HL-60 (cell line): ENCODE measurements around the gene NR3C2.

Experiments used
- DNase-seq, 2 experiments: peaks; one replicate each; pipeline ENCODE4 v3.0.0-alpha.2; 2010 to 2020; ENCODE audit warnings: low read depth in 1 of 2, low spot score in 1 of 2
- H3K27ac ChIP-seq: fragments of 250-450 bp; sonication (Bioruptor Pico); replicated peaks from 2 replicates; pipeline ENCODE4 v1.5.1; 2020; ENCODE audit warnings: mild to moderate bottlenecking, moderate library complexity
- H3K27me3 ChIP-seq: fragments of 250-450 bp; sonication (Bioruptor Pico); 2 replicates; pipeline ENCODE4 v1.5.1; 2021; ENCODE audit warnings: mild to moderate bottlenecking, moderate library complexity; ENCODE audit not compliant: insufficient read depth, poor library complexity, severe bottlenecking
- H3K4me3 ChIP-seq: replicated peaks from 2 replicates; pipeline ENCODE4 v1.5.1; 2011; ENCODE audit warnings: mild to moderate bottlenecking, control low read depth, low read length; ENCODE audit not compliant: insufficient read depth
- CTCF ChIP-seq: IDR thresholded peaks from one replicate; pipeline ENCODE4 v1.5.1; 2011; ENCODE audit warnings: low read length, control low read depth, inconsistent platforms; ENCODE audit not compliant: insufficient read depth
- GABPA ChIP-seq: IDR thresholded peaks from 2 replicates; pipeline ENCODE4 v1.6.1; 2012; ENCODE audit warnings: low read depth
- POLR2AphosphoS5 ChIP-seq: IDR thresholded peaks from 2 replicates; pipeline ENCODE4 v1.6.1; 2012; ENCODE audit warnings: low read depth
- REST ChIP-seq: IDR thresholded peaks from 2 replicates; pipeline ENCODE4 v1.6.1; 2012; ENCODE audit warnings: low read depth; ENCODE audit not compliant: insufficient replicate concordance
- SPI1 ChIP-seq: IDR thresholded peaks from 2 replicates; pipeline ENCODE4 v1.6.1; 2012; ENCODE audit warnings: low read depth, mild to moderate bottlenecking, borderline replicate concordance

The NR3C2 gene

GRCh38 chr4:148286012-148286411 is 156.2 kb downstream of the NR3C2 start:
- TF ChIP-seq GABPA (no peak), CTCF (no peak), REST (no peak), POLR2AphosphoS5 (no peak), SPI1 (no peak)
- Histone ChIP-seq H3K27ac (no peak overlapping the region), H3K27me3 (no peaks in the 10 kb centered on the region), H3K4me3 (no peak overlapping the region)
- DNase-seq = no peak

DNA sequence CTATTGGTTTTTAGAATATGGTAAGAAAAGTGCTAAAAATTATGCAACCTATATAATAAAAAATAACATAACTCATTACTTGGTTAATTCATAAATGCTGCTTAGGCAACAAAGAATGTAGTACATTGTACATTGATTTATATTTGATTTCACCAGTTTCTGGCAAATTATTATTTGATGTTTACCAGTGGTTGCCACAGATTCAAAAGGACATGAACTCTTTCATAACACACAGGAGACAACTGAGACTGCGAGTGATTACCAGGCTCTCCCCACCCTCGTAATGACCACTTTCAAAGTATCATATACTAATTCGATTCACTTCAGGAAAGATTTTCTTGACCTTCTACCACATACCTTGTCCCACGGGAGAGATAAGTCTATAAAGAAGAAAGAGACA is 158.5 kb downstream of the NR3C2 start:
- TF ChIP-seq POLR2AphosphoS5 (no peak), SPI1 (no peak), GABPA (no peak), CTCF (no peak), REST (no peak)
- no peak for DNase-seq
- Histone ChIP-seq H3K27ac (no peak overlapping the region), H3K4me3 (no peak overlapping the region), H3K27me3 (no peaks in the 10 kb centered on the region)

DNA sequence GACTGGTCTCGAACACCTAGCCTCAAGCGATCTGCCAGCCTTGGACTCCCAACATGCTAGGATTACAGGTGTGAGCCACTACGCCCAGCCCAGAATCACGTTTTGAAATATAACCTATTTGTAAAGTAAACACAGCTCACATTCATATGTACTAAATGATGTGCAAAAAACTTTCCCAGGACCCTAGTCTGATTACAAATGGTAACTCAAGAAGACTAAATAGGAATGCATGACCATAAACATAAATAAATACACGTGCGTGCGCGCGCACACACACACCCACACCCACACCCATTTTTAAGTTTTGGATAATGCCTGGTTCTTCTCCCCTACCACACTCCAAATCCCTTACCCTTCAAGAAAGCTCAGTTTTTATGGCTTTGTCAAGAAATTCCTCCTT is 163.9 kb downstream of the NR3C2 start:
- H3K4me3 ChIP-seq = no peak overlapping the region
- no peak for DNase-seq
- H3K27me3 ChIP-seq = no peaks in the 10 kb centered on the region
- TF ChIP-seq REST (no peak), GABPA (no peak), POLR2AphosphoS5 (no peak), SPI1 (no peak), CTCF (no peak)
- no peak overlapping the region for H3K27ac ChIP-seq
